T47D (cell line): ENCODE results near the gene RPGRIP1.
A peak's percentile ranks its signal among the peaks of the same experiment; 100 is the strongest.

Experiments
- DNase-seq, 2 experiments: peaks; one replicate each; pipeline versions ENCODE4 v3.0.0 to v3.0.0-alpha.2; 2011 to 2012; ENCODE audit warnings: low read depth in 1 of 2, low spot score in 1 of 2
- JUND ChIP-seq: IDR thresholded peaks from 2 replicates; pipeline ENCODE4 v1.6.1; 2012; ENCODE audit warnings: low read depth
- in situ Hi-C: cut with HindIII; loops from 2 replicates; pipeline ENCODE4 v1.10.0; 2016; ENCODE audit warnings: low sequenced_read_pairs, low pct_unique_long_range_greater_than_20kb

RPGRIP1 gene

DNA sequence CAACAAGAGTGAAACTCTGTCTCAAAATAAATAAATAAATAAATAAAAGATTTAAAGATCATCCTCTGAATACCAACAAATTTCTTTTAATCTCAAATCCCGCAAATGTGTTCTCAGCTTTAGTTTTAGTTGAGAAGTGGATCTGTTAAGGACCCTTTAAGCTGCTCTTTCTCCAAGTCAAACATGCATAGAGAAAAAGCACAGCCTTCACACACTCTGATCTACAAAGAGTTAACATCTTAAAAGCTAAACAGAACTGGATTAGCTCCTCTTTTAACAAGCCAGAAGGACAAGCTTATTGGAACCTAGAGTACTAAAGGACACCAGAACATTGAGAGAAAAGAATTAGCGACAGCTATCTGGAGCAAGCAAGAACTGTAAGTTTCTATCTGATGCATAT is at the start of gene RPGRIP1:
TSS of gene RPGRIP1 (plus strand) at position 301 of the 400 bp plus-strand sequence. CDS start 7,894 bp downstream, outside the sequence.
- no peak for DNase-seq
- in situ Hi-C loops: no loop called here
- no peak for TF ChIP-seq JUND

- no peak for DNase-seq
- in situ Hi-C loops: no loop called here
- TF ChIP-seq JUND: no peak
Measured at GRCh38 chr14:21231020-21231652, 48.7 kb upstream of the RPGRIP1 start.

DNA sequence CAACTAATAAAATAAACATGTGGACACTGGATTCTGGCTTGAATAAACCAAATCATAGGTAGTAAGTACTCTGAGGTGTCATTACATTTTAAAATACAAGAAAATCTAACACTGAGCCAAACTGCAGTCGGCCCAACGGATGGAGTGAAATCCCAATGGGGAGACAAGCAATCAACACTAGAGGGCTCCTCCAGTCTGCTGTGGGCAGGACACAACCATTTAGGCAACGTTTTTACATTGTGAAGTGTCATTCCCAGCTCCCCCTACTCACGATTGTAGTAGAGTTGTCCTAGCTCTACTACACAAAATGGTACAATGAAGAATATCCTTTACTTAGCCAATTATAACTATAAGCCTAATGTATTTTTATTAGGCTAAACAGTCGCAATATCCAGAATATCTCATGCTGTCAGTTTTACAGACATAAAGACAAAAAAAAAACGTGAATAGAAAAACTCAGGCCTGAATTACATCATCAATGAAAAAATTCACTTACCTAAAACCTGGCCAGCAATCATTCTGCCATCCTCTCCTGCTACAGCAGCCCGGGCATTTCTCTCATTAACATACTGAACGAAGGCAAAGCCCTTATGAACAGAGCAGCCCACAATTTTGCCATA is 46.3 kb upstream of the RPGRIP1 start:
- TF ChIP-seq JUND: no peak
- DNase-seq: peak in 1 of 2 experiments; percentile 44
- in situ Hi-C loops: no loop called here

GRCh38 chr14:21234112-21234511 is 45.8 kb upstream of the RPGRIP1 start:
- DNase-seq: no peak
- TF ChIP-seq JUND: no peak
- in situ Hi-C loops: no loop called here

GRCh38 chr14:21236948-21237797 is 42.7 kb upstream of the RPGRIP1 start:
- TF ChIP-seq JUND: no peak
- no peak for DNase-seq

DNA sequence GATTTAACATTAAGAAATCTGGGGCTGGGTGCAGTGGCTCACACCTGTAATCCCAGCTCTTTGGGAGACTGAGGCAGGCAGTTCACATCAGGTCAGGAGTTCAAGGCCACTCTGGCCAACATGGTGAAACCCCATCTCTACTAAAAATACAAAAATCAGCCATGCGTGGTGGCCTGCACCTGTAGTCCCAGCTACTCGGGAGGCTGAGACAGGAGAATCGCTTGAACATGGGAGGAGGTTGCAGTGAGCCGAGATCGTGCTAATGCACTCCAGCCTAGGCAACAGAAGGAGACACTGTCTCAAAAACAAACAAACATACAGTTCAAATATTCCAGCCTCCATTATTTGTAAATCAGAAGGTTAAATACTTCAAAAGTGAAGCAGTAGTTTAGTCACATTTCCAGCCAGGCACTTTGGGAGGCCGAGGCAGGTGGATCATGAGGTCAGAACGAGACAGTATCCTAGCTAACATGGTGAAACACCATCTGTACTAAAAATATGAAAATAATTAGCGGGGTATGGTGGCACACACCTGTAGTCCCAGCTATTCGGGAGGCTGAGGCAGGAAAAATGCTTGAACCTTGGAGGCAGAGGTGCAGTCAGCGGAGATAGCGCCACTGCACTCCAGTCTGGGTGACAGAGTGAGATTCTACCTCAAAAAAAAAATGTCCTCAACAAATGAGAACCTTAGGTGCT is 40.9 kb upstream of the RPGRIP1 start:
- TF ChIP-seq JUND: no peak
- DNase-seq: no peak
- in situ Hi-C loops: no loop called here

More at GRCh38 chr14:21236948-21237797, 42.7 kb upstream of the RPGRIP1 start:
- in situ Hi-C loops: no loop called here

DNA sequence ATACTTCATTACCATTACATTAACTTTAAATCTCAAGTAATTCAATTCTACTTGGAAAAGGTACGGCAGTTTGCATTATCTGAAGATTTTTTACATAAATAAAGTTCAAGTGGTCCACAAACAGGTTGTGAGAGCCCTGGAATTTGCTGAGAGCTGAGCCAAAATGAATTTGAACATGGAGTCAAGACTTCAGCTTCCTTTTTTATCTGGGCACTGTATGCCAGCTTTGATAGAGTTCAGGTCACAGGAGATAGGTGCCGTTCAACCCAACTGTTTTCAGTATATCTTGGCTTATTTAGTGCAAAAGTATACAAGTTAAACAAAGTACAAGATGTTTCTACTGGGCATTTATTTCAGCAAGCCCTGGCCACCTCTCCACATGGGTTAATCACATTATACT is 39.5 kb upstream of the RPGRIP1 start:
- in situ Hi-C loops: no loop called here
- TF ChIP-seq JUND: no peak
- DNase-seq: no peak

- in situ Hi-C loops: no loop called here
- DNase-seq: peak in 1 of 2 experiments; percentile 20
- no peak for TF ChIP-seq JUND
Measured at GRCh38 chr14:21241218-21241819, 38.6 kb upstream of the RPGRIP1 start.

DNA sequence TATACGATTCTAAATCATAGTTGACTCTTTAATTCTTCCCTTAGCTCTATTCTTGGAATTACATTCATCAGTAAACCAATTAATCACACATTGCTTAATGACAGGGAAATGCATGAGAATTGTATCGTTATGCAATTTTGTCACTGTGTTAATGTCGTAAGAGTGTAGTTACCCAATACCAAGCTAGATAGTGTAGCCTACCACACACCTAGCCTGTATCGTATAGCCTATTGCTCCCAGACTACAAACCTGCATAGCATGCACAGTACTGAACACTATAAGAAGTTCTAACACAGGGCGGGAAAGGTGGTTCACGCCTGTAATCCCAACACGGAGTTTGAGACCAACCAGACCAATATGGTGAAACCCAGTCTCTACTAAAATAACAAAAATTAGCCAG is 35.3 kb upstream of the RPGRIP1 start:
- in situ Hi-C loops: no loop called here
- no peak for TF ChIP-seq JUND
- DNase-seq: no peak

- in situ Hi-C loops: no loop called here
- TF ChIP-seq JUND: no peak
- no peak for DNase-seq
Measured at GRCh38 chr14:21245813-21246212, 34.1 kb upstream of the RPGRIP1 start.

DNA sequence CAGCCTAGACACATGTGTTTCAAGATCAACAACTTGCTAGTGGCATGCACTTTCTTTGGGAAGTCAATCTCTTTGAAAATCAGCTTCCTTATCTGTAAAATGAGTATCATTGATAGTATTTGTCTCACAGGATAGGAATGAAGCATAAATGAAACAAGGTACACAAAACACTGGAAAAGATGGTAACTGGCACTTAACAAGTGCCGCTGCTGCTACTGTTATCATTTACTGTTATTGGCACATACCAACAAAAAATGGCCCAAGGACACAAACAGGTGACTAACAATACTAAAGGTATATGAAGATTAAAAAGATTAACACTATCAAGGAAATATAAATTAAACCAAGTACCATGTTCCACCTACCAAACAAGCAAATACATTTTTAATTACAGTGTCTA is 31.5 kb upstream of the RPGRIP1 start:
- TF ChIP-seq JUND: no peak
- in situ Hi-C loops: no loop called here
- DNase-seq: no peak

DNA sequence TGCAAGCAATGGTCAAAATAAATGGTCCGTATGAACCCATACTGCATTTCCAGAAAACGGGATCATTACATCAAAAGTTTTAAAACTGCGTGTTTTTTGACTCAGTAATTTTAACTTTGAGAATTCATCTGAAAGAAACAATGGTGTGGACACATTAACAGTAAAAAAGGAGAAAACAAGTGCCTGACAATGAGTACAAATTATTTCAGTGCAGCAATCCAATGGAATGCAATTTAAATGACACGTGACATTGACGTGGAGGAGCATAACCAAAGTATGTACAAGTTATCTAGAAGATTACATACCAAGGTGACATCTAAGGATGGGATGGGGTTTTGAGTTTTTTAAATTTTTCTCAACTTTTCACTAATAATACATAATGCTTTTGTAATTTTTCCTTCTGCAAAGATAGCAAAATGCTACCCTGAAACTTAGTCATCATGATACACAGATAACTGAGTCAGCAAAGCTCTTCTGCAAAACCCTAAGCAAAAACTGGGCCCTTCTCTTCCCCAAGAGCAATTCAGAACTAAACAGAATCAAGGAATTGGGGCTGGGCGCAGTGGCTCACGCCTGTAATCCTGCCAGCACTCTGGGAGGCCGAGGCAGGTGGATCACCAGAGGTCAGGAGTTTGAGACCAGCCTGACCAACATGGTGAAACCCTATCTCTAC is 31.0 kb upstream of the RPGRIP1 start:
- no peak for TF ChIP-seq JUND
- no peak for DNase-seq
- in situ Hi-C loops: no loop called here
